HEK293 (cell line): ENCODE data around the gene KLHL13.
A peak's percentile ranks its signal among the peaks of the same experiment; 100 is the strongest.
"Not testable (repeated sequence)": the region's sequence is repeated elsewhere in the genome, so short reads cannot be mapped to it uniquely, and the experiment has no call there.

Experiments
- CTCF ChIA-PET: fragments of 350-600 bp; formaldehyde crosslinking; extraction: SDS; loops from one replicate; lab custom pipeline; 2021; ENCODE audit warnings: antibody characterized with exemption; lab: Yijun Ruan, JAX
- POLR2A ChIA-PET: fragments of 300-600 bp; formaldehyde crosslinking; extraction: SDS; loops from one replicate; lab custom pipeline; 2020; ENCODE audit warnings: antibody characterized with exemption, inconsistent platforms; lab: Yijun Ruan, JAX
- H3K27ac ChIP-seq: fragments of 200-500 bp; sonication (Bioruptor generic); 2 replicates; pipeline ENCODE4 v1.5.1; 2014; ENCODE audit warnings: low read depth, low read length, control low read depth, inconsistent platforms; ENCODE audit errors: extremely low read depth
- H3K36me3 ChIP-seq, 2 experiments: fragments of 200-500 bp in 1 of 2; sonication (Bioruptor generic) in 1 of 2; 1 replicate in 1 of 2; 2 replicates in 1 of 2; pipeline ENCODE4 v1.5.1; 2014 to 2017; ENCODE audit warnings: inconsistent platforms in 2 of 2, low read length in 2 of 2; ENCODE audit not compliant: control insufficient read depth in 2 of 2, insufficient read depth in 1 of 2
- H3K4me1 ChIP-seq: fragments of 200-500 bp; sonication (Bioruptor generic); 2 replicates; pipeline ENCODE4 v1.5.1; 2014; ENCODE audit warnings: mild to moderate bottlenecking, low read length, inconsistent platforms; ENCODE audit not compliant: control insufficient read depth, insufficient read depth
- H3K4me3 ChIP-seq: 2 replicates; pipeline ENCODE4 v1.5.1; 2011; ENCODE audit warnings: low read depth, mild to moderate bottlenecking, control low read depth, low read length, moderate library complexity
- H3K9me3 ChIP-seq: fragments of 200-500 bp; sonication (Bioruptor generic); 2 replicates; pipeline ENCODE4 v1.5.1; 2014; ENCODE audit warnings: low read depth, low read length, inconsistent platforms; ENCODE audit not compliant: control insufficient read depth, insufficient read depth
- SCRT2 ChIP-seq: fragments of 450-650 bp; formaldehyde crosslinking; IDR thresholded peaks from 2 replicates; pipeline ENCODE4 v1.5.1; 2016; ENCODE audit warnings: missing biosample characterization, missing genetic modification characterization
- ZBTB8A ChIP-seq: fragments of 450-650 bp; formaldehyde crosslinking; IDR thresholded peaks from 2 replicates; pipeline ENCODE4 v1.5.1; 2016; ENCODE audit warnings: missing biosample characterization, missing genetic modification characterization
- ZFP3 ChIP-seq: fragments of 450-650 bp; formaldehyde crosslinking; IDR thresholded peaks from 2 replicates; pipeline ENCODE4 v1.5.1; 2016; ENCODE audit warnings: low read depth, missing biosample characterization, missing genetic modification characterization
- ZNF132 ChIP-seq: fragments of 450-650 bp; formaldehyde crosslinking; IDR thresholded peaks from 2 replicates; pipeline ENCODE4 v1.5.1; 2017; ENCODE audit warnings: missing biosample characterization, missing genetic modification characterization, borderline replicate concordance
- ZNF146 ChIP-seq: fragments of 450-650 bp; formaldehyde crosslinking; IDR thresholded peaks from 2 replicates; pipeline ENCODE4 v1.5.1; 2016; ENCODE audit warnings: missing biosample characterization, missing genetic modification characterization
- ZNF248 ChIP-seq: fragments of 450-650 bp; formaldehyde crosslinking; IDR thresholded peaks from 2 replicates; pipeline ENCODE4 v1.5.1; 2017; ENCODE audit warnings: missing biosample characterization, missing genetic modification characterization
- ZNF302 ChIP-seq: fragments of 450-650 bp; formaldehyde crosslinking; IDR thresholded peaks from 2 replicates; pipeline ENCODE4 v1.5.1; 2016; ENCODE audit warnings: missing biosample characterization, missing genetic modification characterization, low read depth
- ZNF366 ChIP-seq: fragments of 450-650 bp; formaldehyde crosslinking; conservative IDR thresholded peaks from 2 replicates; pipeline ENCODE4 v1.5.1; 2016; ENCODE audit warnings: missing biosample characterization, missing genetic modification characterization
- ZNF501 ChIP-seq: fragments of 450-650 bp; formaldehyde crosslinking; IDR thresholded peaks from 2 replicates; pipeline ENCODE4 v1.5.1; 2016; ENCODE audit warnings: missing biosample characterization, missing genetic modification characterization
- ZNF529 ChIP-seq: fragments of 450-650 bp; formaldehyde crosslinking; IDR thresholded peaks from 2 replicates; pipeline ENCODE4 v1.5.1; 2017; ENCODE audit warnings: missing genetic modification characterization, missing biosample characterization; ENCODE audit not compliant: insufficient replicate concordance
- ZNF555 ChIP-seq: fragments of 450-650 bp; formaldehyde crosslinking; conservative IDR thresholded peaks from 2 replicates; pipeline ENCODE4 v1.5.1; 2017; ENCODE audit warnings: missing biosample characterization, mild to moderate bottlenecking, missing genetic modification characterization, inconsistent platforms
- TF ChIP-seq, protein P1 (sequence below): fragments of 450-650 bp; formaldehyde crosslinking; IDR thresholded peaks from 2 replicates; pipeline ENCODE4 v1.5.1; 2016; ENCODE audit warnings: missing biosample characterization, missing genetic modification characterization
- TF ChIP-seq, protein P2 (sequence below): fragments of 450-650 bp; formaldehyde crosslinking; IDR thresholded peaks from 2 replicates; pipeline ENCODE4 v1.5.1; 2016; ENCODE audit warnings: missing biosample characterization, missing genetic modification characterization
- TF ChIP-seq, protein P3 (sequence below): fragments of 450-650 bp; formaldehyde crosslinking; IDR thresholded peaks from 2 replicates; pipeline ENCODE4 v1.5.1; 2017; ENCODE audit warnings: missing biosample characterization, missing genetic modification characterization

The KLHL13 gene

DNA sequence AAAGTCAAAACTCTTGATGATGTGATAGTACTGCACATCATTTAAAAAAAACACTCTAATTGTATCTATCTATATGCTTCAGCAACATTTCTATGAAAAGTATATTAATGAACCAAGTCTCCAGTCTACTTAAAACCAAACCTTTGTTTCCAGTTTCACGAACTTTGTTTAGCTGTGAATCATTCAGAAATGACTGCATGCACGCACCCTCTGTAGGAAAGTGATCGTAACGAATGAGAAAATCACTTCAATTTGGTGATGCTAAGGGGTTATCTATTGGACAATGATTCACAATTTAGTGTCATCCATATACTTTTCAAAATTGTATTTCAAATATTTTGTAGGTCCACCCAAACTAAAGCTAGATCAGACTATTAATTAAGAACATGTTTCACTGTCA, 157.6 kb downstream of the KLHL13 start (continued):
- TF ChIP-seq, protein P1, sequence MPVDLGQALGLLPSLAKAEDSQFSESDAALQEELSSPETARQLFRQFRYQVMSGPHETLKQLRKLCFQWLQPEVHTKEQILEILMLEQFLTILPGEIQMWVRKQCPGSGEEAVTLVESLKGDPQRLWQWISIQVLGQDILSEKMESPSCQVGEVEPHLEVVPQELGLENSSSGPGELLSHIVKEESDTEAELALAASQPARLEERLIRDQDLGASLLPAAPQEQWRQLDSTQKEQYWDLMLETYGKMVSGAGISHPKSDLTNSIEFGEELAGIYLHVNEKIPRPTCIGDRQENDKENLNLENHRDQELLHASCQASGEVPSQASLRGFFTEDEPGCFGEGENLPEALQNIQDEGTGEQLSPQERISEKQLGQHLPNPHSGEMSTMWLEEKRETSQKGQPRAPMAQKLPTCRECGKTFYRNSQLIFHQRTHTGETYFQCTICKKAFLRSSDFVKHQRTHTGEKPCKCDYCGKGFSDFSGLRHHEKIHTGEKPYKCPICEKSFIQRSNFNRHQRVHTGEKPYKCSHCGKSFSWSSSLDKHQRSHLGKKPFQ = no peak
- no peak for TF ChIP-seq ZNF302 (tag by site-specific recombination)

DNA sequence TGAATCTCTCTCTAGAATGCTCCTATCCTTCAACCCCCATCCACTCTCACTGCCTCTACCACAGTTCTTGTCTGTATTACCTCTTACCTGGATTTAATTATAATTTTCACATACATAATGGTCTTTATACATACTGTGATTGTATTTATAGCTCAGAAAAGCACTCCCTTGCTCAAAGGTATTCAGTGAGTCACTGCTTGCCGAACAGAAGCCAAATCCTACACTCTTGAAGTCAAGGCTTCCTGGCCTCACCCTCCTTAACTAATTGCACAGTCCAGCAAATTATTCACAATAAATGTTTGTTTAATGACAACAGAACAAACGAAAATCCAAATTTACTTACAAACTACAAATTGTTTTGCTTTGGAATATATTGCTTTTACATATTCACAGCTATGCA, 159.5 kb downstream of the KLHL13 start:
- Histone ChIP-seq H3K9me3 (no peaks in the 10 kb centered on the region), H3K4me3 (no peak overlapping the region), H3K4me1 (no peaks in the 10 kb centered on the region; the same call in 1 of the 2 replicates), H3K36me3 (no peaks in the 10 kb centered on the region), H3K27ac (no peak overlapping the region)
- ChIA-PET CTCF (interaction anchor here (0.6 kb wide), 1 partner anchor 39 kb away, joined by 4 read pairs; no protein-coding TSS in a partner anchor), POLR2A (no interaction called here)
- TF ChIP-seq ZNF248 (tag by site-specific recombination) (no peak), ZNF132 (tag by site-specific recombination) (no peak), ZNF555 (no peak), SCRT2 (no peak), ZNF529 (tag by site-specific recombination) (no peak), ZFP3 (no peak), ZNF501 (no peak), ZNF146 (no peak)
- TF ChIP-seq, protein P2, sequence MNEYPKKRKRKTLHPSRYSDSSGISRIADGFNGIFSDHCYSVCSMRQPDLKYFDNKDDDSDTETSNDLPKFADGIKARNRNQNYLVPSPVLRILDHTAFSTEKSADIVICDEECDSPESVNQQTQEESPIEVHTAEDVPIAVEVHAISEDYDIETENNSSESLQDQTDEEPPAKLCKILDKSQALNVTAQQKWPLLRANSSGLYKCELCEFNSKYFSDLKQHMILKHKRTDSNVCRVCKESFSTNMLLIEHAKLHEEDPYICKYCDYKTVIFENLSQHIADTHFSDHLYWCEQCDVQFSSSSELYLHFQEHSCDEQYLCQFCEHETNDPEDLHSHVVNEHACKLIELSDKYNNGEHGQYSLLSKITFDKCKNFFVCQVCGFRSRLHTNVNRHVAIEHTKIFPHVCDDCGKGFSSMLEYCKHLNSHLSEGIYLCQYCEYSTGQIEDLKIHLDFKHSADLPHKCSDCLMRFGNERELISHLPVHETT = no peak
- TF ChIP-seq, all 188 proteins: peak for 0

DNA sequence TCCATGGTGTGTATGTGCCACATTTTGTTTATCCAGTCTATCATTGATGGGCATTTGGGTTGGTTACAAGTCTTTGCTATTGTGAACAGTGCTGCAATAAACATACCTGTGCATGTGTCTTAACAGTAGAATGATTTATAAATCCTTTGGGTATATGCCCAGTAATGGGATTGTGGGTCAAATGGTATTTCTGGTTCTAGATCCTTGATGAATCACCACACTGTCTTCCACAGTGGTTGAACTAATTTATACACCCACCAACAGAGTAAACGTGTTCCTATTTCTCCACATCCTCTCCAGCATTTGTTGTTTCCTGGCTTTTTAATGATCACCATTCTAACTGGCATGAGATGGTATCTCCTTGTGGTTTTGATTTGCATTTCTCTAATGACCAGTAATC, 177.3 kb downstream of the KLHL13 start:
- H3K9me3 ChIP-seq, H3K36me3 ChIP-seq, H3K4me3 ChIP-seq, POLR2A ChIA-PET, H3K27ac ChIP-seq, H3K4me1 ChIP-seq, CTCF ChIA-PET: not testable (repeated sequence)

DNA sequence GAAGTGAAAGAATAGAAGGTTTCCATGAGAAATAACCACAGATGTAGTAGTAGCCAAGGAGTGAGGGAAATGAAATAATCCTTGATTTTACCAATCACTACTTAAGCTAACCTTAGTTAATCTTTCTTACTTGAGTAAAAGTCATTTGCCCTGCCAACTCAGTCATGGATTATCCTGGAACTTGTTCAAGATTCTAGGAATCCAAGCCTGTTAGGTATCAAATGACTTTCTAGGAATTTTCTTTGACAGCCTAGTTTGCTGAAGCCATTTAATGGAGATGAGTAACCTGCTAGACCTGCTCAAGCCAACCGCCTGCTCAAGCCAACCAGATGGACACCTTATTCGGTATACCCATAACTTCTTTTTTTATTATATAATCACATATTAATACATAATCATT, 180.5 kb downstream of the KLHL13 start:
- ChIA-PET POLR2A (no interaction called here), CTCF (no interaction called here)
- no peaks in the 10 kb centered on the region for H3K9me3 ChIP-seq
- H3K36me3 ChIP-seq = no peaks in the 10 kb centered on the region
- no peak overlapping the region for H3K4me3 ChIP-seq
- H3K4me1 ChIP-seq = no peaks in the 10 kb centered on the region
- TF ChIP-seq, protein P3, sequence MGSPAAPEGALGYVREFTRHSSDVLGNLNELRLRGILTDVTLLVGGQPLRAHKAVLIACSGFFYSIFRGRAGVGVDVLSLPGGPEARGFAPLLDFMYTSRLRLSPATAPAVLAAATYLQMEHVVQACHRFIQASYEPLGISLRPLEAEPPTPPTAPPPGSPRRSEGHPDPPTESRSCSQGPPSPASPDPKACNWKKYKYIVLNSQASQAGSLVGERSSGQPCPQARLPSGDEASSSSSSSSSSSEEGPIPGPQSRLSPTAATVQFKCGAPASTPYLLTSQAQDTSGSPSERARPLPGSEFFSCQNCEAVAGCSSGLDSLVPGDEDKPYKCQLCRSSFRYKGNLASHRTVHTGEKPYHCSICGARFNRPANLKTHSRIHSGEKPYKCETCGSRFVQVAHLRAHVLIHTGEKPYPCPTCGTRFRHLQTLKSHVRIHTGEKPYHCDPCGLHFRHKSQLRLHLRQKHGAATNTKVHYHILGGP (tag by site-specific recombination) = peak; percentile 54; the same call in 1 of the 2 replicates
- TF ChIP-seq ZBTB8A (tag by site-specific recombination) = no peak
- H3K27ac ChIP-seq = no peak overlapping the region

DNA sequence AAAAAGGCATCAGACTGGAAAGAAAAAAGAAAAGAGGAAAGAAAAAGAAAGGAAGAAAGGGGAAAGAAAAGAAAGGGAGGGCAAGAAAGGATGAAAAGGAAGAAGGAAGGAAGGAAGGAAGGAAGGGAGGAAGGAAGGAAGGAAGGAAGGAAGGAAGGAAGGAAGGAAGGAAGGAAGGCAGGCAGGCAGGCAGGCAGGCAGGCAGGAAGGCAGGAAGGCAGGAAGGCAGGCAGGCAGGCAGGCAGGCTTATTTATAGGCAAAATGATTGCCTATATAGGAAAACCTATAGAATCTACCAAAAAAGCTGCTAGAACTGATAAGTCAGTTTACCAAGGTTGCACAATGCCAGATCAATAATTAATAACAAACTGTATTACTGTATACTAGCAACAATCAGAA, 186.5 kb downstream of the KLHL13 start:
- H3K4me3 ChIP-seq, POLR2A ChIA-PET, H3K4me1 ChIP-seq, CTCF ChIA-PET, H3K27ac ChIP-seq, H3K9me3 ChIP-seq, H3K36me3 ChIP-seq: not testable (repeated sequence)
- TF ChIP-seq ZNF366 = peak; percentile 64
